Body of pancreas (tissue), 4 donors: ENCODE results near the gene SMG9.

Source experiments
- CTCF ChIP-seq, 7 experiments: fragments of 450-650 bp in 4 of 7; fragments of 200-600 bp in 3 of 7; sonication (generic) in 3 of 7; IDR thresholded peaks; one replicate each; pipeline ENCODE4 v1.5.1; 2016 to 2019; ENCODE audit warnings: antibody characterized with exemption in 7 of 7
- POLR2A ChIP-seq, 3 donors: fragments of 450-650 bp; IDR thresholded peaks; one replicate each; pipeline ENCODE4 v1.6.1; 2016; ENCODE audit warnings: antibody characterized with exemption in 3 of 3, mild to moderate bottlenecking in 2 of 3

- no peak for TF ChIP-seq POLR2A (IDR thresholded peaks at IDR 0.05)
- no peak for TF ChIP-seq CTCF (IDR thresholded peaks at IDR 0.05)
Observed at GRCh38 chr19:43682824-43683661, 71.7 kb downstream of the SMG9 start.
